ENCODE results near the gene OPN5.

OPN5 gene

DNA sequence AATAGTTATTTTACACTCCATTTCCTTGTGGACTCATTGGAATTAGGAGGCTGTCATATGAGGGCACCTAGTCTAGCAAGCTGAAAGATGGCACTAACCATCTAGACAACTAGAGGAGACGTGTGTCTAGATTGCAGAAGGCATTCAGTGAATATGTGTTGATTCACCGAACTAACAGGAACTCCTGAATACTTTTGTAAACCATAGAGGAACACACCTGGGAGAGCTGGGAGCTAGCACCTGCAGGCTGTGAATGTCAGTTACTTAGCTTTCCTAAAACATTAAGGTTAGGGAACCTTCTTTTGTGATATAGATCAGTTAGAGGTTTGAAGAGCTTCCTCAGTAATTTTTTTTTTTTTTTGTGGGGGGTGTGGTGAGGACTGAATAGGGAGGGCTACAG, 7.7 kb downstream of the OPN5 start:
- no peak for DNase-seq

DNA sequence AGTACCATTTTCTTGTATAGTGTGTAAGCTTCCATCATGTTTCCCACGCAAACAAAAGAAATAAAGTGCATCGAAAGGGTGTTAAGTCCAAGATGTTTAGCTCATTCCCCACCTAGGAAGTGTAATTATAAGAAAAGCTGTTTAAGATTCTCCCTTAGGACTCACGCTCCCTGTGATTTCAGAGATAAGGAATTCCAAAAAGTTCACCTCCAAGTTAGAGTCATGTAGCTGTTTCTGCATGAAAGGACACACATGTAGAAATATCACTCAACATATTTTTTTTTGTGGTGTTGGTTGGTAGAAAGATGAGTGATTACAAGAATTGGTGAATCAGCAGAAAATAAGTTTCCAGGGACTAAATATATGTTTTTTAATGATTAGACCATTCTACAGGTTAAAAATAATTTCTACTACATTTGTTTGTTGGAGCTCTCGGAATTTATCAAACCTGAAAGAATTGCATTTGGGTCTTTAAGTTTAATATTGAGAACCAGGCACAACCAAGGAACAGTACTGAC, 10.4 kb downstream of the OPN5 start:
- no peak for DNase-seq

DNA sequence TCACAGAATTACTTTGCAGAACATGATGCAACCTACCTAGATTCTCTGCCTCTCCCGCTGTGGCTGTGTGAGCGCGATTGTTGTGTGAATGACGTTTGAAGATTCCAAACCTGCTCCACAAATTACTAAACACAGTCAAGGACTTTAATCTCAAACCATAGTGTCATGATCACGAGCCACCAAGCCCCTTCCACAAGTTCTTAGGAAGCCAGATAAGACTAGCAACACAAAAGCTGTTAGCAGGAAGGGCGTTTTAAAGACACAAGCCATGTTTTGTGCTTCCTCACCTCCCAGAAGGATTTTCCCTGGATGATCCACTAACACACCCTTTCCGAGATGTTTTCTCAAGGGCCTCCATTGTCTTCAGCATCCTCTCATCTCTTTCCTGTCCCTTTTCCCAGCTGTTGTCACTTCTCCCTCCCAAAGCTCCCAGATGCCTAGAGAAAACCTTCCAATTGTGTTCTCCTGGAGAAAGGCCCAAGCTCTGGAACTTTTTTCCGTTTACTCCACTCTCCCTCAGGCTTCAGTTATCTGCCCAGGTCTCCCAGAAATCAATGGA, 12.8 kb downstream of the OPN5 start:
- DNase-seq: no peak

DNA sequence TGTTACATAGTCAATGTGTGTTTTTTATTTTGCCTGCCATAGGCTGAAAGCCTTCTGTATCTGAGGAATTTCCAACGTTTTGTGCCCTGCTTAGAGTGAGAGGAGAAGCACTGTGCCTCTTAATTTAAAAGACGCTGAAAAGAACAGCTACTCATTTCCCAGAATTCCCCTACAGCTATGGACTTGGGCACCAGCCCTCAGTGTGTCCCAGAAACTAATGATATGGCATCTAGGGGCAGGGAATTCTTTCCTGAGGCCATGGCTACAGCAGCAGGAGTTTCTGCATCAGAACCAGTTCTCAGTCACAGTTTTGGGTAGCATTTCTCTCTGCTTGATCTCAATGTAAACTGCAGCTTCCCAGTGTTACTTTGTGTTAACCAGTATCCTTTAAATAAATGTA, 20.2 kb downstream of the OPN5 start:
- DNase-seq: no peak

DNA sequence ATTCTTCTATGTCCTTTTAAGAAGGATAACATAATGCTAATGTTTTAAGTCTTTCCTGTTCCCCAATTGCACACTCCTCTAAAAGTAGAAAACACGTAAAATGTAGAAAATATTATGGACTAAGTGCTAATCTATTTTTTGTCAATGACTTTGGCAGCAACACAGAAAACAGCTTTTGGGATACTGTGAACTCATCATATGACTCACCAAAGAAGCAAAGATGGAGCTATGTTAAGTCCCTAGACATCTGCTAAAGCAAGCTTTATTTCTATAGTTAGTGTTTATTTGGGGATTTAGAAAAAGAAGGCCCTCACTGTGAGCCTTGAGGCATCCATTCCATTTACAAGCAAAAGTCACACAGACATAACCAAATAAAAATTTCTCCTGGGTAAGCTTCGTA, 23.0 kb downstream of the OPN5 start:
- DNase-seq: no peak

DNA sequence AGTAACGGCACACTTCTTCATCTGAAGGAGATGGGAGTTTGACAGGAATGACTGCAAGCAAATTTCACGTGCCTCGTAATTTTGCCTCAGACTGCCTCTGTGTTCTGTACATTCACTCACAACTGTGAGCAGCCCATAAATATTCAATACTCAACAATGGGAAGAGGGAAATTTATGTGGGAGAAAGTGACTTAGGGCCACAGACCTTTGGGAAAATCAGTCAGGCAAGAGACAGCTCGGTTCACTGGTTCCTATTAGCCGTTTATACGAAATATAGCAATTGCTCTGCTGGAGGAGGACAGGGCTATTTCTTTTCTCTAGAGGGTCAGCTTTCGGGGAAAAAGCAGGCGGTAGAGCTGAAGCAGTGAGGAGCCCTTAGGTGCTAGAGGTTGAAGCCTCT, 28.0 kb downstream of the OPN5 start:
- no peak for DNase-seq

DNA sequence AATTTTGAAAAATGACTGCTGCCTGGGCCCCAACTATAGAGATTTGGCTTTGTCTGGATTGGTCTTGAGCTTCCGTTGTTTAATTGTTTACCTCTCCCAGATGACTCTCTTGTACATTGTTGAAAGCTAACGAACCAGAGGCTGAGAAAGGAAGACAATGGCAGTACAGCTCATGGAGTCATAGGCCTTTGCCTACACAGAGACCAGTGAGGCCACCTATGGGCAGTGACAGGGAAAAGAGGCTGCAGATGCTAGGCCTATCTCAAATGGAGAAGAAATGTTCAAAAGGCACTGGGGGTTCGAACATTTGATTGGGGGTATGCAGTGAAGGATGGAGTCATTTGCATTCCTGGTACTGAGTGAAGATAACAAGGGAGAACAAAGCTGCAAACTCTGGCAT, 29.1 kb downstream of the OPN5 start:
- DNase-seq: no peak

DNA sequence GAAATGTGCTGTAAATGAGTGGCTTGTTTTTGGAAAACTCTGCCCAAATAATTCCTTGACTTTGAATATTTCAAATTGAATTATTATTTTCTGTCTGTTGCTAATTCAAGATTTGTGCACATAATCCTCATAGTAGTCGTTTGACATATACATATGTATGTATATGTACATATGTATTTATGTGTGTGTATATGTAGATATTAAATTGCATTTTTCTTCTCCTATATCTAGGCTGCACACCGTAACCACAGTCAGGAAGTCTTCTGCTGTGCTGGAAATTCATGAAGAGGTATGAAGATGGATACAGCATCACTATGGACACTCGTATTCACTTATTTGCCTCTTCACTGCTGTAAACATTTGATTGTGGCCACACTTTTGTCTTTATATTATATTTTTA, 29.6 kb downstream of the OPN5 start:
- no peak for DNase-seq

DNA sequence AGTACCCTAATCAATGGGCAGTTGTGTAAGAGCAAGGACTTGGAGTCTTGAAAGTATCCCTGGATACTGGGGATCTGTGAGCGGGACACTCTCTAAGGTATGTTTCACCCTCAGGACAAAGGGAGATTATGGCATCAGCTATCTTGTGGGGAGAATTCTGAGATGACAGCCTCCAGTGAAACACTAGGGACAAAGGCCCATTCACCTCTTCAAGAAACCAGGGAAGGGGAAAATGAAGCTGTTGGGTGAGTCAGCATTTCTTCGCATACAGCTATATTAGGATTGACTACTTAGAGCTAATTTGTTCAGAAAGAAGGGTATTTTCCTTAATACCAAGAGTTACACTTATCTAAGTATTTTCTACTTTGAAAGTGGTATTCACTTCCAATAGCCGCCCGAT, 35.9 kb downstream of the OPN5 start:
- DNase-seq: no peak

DNA sequence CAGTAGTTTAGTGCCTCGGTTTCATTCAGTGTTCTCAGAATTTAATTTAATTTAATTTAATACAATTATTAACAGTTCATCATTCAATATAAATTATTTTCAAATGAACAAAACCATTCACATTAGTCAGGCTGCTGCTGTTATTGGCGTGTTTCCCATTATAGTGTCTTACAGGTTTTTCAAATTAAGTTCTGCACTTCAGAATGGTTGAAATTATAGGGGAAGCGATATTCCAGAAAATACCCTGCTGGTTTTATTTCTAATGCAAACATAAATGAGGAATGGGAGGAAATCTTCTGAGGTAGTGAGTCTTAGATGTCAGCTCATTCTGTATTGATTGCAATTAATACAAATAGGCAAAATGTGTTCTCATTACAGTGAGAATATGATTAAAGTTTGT, 37.6 kb downstream of the OPN5 start:
- no peak for DNase-seq

DNA sequence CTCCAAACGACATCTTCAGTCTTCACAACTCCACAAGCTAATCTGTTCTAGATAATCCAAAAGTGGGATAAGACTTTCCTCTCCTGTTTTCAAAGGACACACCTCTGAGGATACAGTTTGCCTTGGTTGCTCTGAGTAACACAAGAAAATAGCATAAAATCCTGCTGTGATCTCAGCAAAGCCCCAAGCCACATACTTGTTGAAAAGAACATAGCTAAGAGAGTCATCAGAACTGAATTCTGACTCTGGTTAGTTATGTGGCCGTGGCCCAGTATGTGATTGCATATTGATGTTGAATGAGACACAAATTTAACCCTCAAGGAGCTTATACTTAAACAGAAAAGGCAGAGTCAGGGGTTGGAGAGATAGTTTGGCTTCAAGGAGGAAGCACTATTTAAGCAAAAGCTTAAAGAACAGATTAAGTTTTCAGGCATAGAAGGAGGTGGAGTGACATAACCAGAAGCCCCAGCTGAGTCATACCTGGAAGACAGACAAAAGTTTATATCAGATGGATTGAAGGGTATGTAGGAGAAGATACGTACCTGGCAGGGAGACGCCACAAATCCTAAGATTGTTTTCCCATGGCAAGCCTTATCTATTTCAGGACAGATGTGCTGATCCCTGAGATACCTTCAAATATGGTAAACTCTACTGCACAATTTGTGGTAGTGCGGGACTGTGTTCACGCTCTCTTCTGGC, 41.2 kb downstream of the OPN5 start:
- DNase-seq: no peak

DNA sequence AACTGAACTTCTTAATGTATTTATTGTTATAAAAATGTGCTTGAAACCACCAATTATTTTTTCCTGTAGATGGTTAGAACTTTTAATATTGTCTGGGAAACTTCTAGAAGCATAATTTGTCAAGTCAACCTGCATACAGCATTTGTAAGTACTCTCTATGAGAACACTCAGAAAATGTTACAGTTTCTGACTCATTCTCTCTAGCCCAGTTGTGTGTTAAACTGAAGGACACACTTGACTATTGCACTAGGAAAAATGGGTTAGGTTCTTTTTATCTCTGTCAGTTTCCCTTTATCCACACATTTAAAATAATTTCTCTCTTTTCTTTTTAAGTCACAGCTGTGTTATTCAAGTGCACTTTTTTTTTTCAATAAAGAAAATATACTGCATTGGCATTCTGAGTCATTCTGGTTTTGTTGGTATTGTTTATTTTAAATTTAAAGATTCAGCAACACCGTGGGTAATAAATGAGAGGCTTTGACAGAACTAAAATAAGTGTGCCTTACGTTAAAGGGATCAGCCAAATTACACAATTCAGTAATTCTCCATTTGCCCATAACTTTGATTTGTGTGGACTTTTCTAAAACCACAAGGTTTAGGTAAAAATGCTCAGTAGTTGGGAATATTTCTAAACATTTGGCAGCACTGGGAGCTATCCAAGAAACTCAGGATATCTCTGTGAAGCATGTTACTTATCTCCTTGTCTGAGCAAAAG, 50.7 kb downstream of the OPN5 start:
- no peak for DNase-seq

DNA sequence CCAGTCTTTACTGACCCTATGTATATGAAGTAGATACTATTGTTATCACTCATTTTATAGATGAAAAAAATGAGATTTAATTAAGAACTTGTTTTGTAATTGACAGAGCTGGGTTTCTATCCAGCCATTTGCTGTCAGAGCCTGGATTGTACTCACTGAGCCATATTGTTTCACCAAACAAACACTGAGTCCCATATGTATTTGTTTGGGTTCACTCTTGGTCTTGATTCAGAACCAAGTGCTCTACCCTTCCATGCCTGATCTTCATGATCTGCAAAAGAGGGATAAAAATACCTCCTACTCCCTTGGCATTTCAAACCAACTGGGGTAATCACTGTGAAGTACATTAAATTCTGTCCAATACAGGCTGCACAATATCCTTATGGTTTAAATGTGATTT, 52.4 kb downstream of the OPN5 start:
- DNase-seq: no peak

DNA sequence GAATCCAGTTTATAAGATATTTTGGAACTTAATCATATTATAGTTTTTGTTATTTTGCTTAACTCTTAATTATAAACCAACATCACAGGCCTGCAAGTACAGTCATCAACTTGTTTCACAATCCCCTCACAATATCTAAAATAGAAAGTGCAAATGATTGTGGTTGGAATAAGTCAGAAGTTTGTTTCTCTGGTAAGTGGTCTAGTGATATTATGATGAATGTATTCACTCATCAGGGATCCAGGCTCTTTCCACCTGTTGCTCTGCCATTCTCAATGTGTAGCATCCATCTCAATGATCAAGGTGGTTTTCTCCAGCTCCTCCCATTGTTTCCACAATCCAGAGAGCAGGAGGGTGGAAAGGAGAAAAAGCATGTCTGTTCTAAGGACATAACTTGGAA, 54.2 kb downstream of the OPN5 start:
- no peak for DNase-seq

DNA sequence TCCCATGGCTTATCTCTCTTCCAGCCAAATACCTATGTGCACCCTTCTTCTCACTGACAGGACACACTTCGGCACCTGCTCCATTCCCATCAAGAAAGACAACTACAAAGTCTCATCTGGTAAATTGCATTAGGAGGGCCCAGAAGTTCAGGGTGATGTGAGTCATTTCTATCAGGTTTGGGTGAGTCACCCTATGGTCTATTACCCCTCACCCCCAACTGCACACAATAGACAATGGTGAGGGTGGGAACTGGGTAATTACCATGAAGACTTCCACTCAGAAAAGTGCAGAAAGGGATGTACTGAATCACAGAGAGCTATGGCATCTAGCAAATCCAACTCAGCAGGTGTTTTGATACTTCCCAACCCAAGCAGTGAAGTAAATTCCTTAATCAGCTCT, 54.8 kb downstream of the OPN5 start:
- no peak for DNase-seq

DNA sequence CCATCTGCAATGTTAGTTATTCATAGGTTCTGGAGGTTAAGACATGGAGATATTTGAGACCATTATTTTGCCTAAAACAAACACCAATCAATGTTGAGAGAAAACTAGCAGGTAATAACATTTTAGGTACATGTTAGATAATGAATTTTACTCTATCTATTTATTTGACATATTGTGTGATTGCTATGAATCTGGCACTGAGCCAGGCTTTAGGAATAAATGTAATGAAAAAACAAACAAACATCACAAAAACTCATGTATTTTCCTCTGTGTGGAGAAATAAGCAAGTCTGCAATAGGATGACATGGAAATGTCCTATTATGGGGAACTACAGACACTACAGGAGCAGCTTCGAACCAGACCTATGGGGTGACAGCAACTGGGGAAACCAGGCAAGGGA, 57.8 kb downstream of the OPN5 start:
- DNase-seq: no peak

DNA sequence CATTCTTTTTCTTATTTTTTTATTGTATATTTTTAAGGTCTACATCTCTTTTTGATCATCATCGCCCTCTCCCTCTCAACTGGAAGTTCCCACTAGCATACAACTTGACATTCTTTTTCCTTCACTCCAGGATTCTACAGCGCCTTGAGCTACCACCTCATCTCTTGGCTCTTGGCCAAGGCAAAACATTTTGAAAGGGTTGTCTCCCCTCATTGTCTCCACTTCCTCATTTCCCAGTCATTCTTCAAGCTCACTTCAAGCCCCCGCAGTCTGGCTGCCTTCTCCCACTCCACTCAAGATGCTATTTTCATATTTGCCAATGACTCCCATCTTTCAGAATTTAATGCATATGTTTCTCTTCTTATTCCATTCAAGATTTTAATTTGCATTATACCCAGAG, 63.0 kb downstream of the OPN5 start:
- DNase-seq: no peak

DNA sequence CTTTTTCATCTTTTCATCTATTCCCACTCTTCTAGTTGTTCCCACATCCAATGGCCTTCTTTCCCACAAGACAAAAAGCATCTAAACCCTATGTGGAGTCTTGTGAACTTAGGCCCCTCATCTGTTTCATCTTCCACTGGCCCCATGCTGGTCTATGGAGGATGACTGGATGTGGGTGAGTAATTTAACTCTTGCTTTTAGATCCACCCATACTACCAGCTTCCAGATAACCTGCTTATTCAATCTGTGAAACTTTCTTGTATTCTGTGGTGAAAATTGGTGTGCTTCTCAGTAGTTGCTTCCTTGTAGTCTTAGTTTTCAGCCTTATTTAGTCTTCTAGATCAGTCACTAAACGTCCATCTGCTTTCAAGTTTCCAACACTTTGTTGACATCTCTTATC, 64.9 kb downstream of the OPN5 start:
- no peak for DNase-seq

DNA sequence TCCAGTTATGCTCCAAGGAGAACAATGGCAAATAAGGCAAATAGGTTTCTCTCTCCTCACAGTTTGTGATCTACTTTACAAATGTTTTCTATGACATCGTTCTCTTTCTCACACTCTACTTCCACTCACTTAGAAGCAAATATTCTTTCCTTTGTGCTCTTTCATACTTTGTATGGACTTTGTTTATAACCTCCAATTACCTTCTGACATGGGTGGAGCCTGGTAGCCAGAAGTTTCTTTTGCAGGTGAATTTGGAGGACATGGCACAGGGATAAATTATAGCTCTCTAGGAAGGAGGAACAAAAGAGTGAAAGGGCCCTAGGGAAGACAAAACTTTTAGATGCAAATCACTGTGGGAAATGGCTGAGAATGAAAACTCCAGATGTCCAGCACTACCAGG, 69.3 kb downstream of the OPN5 start:
- DNase-seq: no peak

DNA sequence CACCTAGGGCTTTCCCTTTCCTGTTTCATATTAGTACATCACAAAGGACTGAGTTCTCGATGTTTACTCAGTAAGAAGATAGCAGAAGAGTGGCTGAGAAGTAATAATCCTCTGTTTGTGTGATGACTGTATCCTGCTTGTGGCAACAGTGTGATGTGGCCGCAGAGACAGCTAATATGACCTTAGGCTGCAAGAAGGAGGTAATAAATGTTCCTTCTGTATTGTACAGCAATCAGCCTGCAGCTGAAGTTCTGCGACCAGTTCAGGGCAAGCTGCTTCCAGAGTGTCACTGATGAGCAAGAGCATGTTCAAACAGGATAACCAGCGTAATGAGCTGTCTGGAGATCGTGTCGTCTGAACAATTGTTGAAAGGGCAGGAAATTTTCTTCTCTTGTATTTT, 70.9 kb downstream of the OPN5 start:
- no peak for DNase-seq

DNA sequence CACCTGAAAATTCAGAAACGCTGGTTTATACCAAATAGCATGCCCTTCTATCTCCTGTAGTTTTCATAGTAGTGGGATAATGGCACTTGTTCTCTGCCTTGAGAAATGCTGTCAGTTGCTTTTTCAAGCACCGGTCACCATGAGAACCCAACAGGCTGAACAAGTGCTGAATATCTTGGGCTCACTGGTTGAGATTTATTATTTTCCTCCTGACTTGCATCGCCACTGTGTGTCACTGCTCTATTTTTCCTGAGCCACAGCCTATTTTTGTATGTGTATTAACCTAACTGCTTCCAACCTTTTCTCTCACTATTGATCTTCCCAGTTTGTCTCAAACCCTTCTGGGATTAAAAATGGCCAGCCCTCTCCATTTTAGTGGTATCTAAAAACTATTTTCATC, 71.9 kb downstream of the OPN5 start:
- DNase-seq: no peak

DNA sequence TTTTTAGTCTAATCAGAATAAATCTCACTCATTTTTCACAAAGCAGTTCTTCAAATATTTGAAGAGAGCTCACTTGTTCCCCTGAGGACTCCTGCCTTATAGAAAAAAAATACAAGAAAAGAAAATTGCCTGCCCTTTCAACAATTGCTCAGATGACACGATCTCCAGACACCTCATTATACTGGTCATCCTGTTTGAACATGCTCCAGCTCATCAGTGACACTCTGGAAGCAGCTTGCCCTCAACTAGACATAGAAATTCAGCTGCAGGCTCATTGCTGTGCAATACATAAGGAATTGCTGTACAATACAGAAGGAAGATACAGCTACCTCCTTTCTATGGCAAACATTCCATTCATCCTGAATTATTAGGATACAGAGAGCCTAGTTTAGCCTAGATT, 73.1 kb downstream of the OPN5 start:
- DNase-seq: no peak

DNA sequence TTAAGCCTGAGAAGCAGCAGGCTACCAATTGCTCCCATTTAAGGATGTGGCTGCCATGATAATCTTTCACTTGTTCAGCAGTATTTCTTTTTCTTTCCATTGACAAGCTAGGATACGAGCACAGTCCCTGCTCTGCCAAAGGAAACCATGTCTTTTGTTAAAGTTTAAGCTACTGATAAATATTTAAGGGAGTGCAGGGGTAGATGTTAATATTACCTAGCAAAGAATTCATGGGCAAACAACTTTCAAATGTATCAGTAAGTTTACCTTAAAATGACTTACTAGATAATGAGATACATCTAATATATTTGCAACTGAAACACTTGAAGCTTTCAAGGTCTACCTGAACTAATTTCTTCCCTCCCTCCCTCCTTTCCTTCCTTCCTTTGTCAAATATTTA, 77.3 kb downstream of the OPN5 start:
- DNase-seq: no peak

DNA sequence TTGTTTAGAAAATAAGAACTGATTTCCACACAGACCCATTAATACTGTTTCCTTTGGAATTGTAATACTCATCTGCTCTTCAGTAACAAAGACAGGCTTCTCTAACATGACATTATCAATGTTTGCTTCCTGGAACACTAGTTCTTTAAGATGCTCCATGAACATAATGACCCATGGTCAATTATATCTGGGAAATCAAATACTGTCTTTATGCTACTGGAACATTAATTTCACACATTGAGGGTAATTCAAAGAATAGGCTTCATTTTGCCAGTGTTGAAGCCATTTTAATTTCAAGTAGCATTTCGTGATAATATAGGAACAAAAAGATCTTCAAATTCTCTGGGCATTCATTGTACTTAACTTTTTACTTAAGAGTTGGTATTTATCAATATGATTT, 80.9 kb downstream of the OPN5 start:
- DNase-seq: no peak

DNA sequence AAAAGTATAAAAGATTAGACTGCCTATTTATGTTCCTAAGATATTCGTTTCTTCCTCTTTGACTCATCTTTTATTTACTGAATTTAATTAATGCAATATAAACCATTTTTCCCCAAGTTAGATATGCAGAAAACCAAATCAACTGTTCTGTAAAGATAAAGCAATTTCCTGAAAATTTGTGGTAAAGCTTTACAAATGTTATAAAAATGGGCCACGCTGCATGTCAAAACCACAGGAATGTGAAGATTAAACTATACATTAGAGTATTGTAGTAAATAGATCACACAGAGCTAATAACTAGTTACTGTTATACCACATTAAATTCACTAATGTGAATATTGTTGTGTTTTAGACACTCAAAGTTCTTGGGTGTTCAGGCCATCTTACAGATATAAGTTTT, 83.4 kb downstream of the OPN5 start:
- no peak for DNase-seq
